ENCODE results near the gene SPC25.

SPC25 gene

GRCh38 chr2:168835969-168836368 is 54.3 kb downstream of the SPC25 start:
- no peak for DNase-seq

GRCh38 chr2:168831662-168832061 is 58.6 kb downstream of the SPC25 start:
- DNase-seq: no peak

- DNase-seq: no peak
These were observed 59.3 kb downstream of the SPC25 start for GRCh38 chr2:168830958-168831357.

- no peak for DNase-seq
These were observed 65.1 kb downstream of the SPC25 start for GRCh38 chr2:168825126-168825525.

- no peak for DNase-seq
These were observed 68.2 kb downstream of the SPC25 start for GRCh38 chr2:168821992-168822391.

- DNase-seq: no peak
These were observed 68.7 kb downstream of the SPC25 start for GRCh38 chr2:168821577-168821976.
